Smooth muscle cell (in vitro differentiated cells): ENCODE results near the gene SLC23A2. TPM values are rescaled to one million over a fixed set of nuclear protein-coding genes. Genes with fewer than 3 reads are reported as not detected.

Source experiments
- DNase-seq: peaks from one replicate; lab custom pipeline; 2025; ENCODE audit not compliant: unreplicated experiment; lab: John Stamatoyannopoulos, UW
- H2AFZ ChIP-seq: fragments of 200-600 bp; sonication (generic); 2 replicates; pipeline ENCODE4 v1.6.0; 2016; ENCODE audit warnings: antibody characterized with exemption, low read depth, mild to moderate bottlenecking
- H3F3A ChIP-seq: fragments of 200-600 bp; sonication (generic); 2 replicates; pipeline ENCODE4 v1.6.0; 2017; ENCODE audit warnings: antibody characterized with exemption, low read depth
- H3K27ac ChIP-seq: fragments of 200-600 bp; sonication (generic); 2 replicates; pipeline ENCODE4 v1.5.1; 2016; ENCODE audit warnings: low read depth, mild to moderate bottlenecking
- H3K27me3 ChIP-seq: fragments of 200-600 bp; sonication (generic); 2 replicates; pipeline ENCODE4 v1.6.1; 2016; ENCODE audit warnings: low read depth, mild to moderate bottlenecking
- H3K36me3 ChIP-seq: fragments of 200-600 bp; sonication (generic); 2 replicates; pipeline ENCODE4 v1.5.1; 2016; ENCODE audit warnings: low read depth
- H3K4me1 ChIP-seq: fragments of 200-600 bp; sonication (generic); 2 replicates; pipeline ENCODE4 v1.5.1; 2016; ENCODE audit warnings: low read depth
- H3K4me2 ChIP-seq: fragments of 200-600 bp; sonication (generic); 2 replicates; pipeline ENCODE4 v1.6.0; 2016; ENCODE audit warnings: mild to moderate bottlenecking
- H3K4me3 ChIP-seq: fragments of 200-600 bp; sonication (generic); 2 replicates; pipeline ENCODE4 v1.5.1; 2016; ENCODE audit warnings: mild to moderate bottlenecking
- H3K79me2 ChIP-seq: fragments of 200-600 bp; sonication (generic); 2 replicates; pipeline ENCODE4 v1.6.0; 2016; ENCODE audit warnings: low read depth, mild to moderate bottlenecking
- H3K9ac ChIP-seq: fragments of 200-600 bp; sonication (generic); 2 replicates; pipeline ENCODE4 v1.6.0; 2016; ENCODE audit warnings: low read depth
- H3K9me3 ChIP-seq: fragments of 200-600 bp; sonication (generic); replicated peaks from 2 replicates; pipeline ENCODE4 v1.5.1; 2016; ENCODE audit warnings: low read depth
- H4K20me1 ChIP-seq: fragments of 200-600 bp; sonication (generic); 2 replicates; pipeline ENCODE4 v1.6.0; 2016; ENCODE audit warnings: low read depth
- CTCF ChIP-seq: fragments of 200-600 bp; sonication (generic); IDR thresholded peaks from 2 replicates; pipeline ENCODE4 v1.5.1; 2017; ENCODE audit warnings: borderline replicate concordance, mild to moderate bottlenecking, antibody characterized with exemption; ENCODE audit not compliant: insufficient read depth, poor library complexity, severe bottlenecking
- WGBS: methylation state at CpG from one replicate; pipeline ENCODE4 v1.1.7; 2016; ENCODE audit warnings: low lambda C conversion rate; 5-methylcytosine and 5-hydroxymethylcytosine counted together
- polyA plus RNA-seq: library from polyadenylated mRNA; unstranded; fragments of >200 nt; fragmentation: Nextera tagmentation; extraction: Ambion mirVana; gene quantifications from 2 replicates; pipeline ENCODE4 v1.2.1, GENCODE V29; 2016
- total RNA-seq: library from RNA; depleted of rRNA; stranded (reverse); fragments of >200 nt; gene quantifications from 2 replicates; pipeline ENCODE4 v1.2.3, GENCODE V29; 2014

The SLC23A2 gene
- total and polyA plus RNA-seq, 2 experiments from 2014 or later, result 1.4 to 5.0 TPM

GRCh38 chr20:4813863-4814695 is 187.2 kb downstream of the SLC23A2 start:
- Histone ChIP-seq H3K27me3 (no peaks in the 10 kb centered on the region), H2AFZ (no peak overlapping the region), H3K4me1 (no peaks in the 10 kb centered on the region), H3K79me2 (no peaks in the 10 kb centered on the region), H3K27ac (no peak overlapping the region), H4K20me1 (no peaks in the 10 kb centered on the region), H3K9ac (no peak overlapping the region), H3F3A (no peaks in the 10 kb centered on the region), H3K4me3 (no peak overlapping the region), H3K9me3 (no peaks in the 10 kb centered on the region), H3K36me3 (no peaks in the 10 kb centered on the region), H3K4me2 (no peak overlapping the region)
- TF ChIP-seq CTCF, result no peak
- 79% methylated on average over 13 of the region's 13 CpGs for WGBS
- DNase-seq, result no peak

GRCh38 chr20:4813076-4813862 is 188.0 kb downstream of the SLC23A2 start:
- no peak overlapping the region for H2AFZ ChIP-seq
- no peak for TF ChIP-seq CTCF
- no peaks in the 10 kb centered on the region for H3K36me3 ChIP-seq
- 86% methylated on average over 22 of the region's 22 CpGs for WGBS
- H3K27ac ChIP-seq, result no peak overlapping the region
- H4K20me1 ChIP-seq, result no peaks in the 10 kb centered on the region
- no peak overlapping the region for H3K4me3 ChIP-seq
- H3K9me3 ChIP-seq, result no peaks in the 10 kb centered on the region
- H3K9ac ChIP-seq, result no peak overlapping the region
- no peak overlapping the region for H3K4me2 ChIP-seq
- no peaks in the 10 kb centered on the region for H3K4me1 ChIP-seq
- DNase-seq, result no peak
- H3K79me2 ChIP-seq, result no peaks in the 10 kb centered on the region
- no peaks in the 10 kb centered on the region for H3K27me3 ChIP-seq
- H3F3A ChIP-seq, result no peaks in the 10 kb centered on the region

- no peak for DNase-seq
- no peaks in the 10 kb centered on the region for H3K36me3 ChIP-seq
- no peak for TF ChIP-seq CTCF
- no peaks in the 10 kb centered on the region for H3K79me2 ChIP-seq
- H3K9me3 ChIP-seq, result no peaks in the 10 kb centered on the region
- no peak overlapping the region for H2AFZ ChIP-seq
- H4K20me1 ChIP-seq, result no peaks in the 10 kb centered on the region
- no peak overlapping the region for H3K4me3 ChIP-seq
- WGBS, result 86% methylated on average over 7 of the region's 7 CpGs
- no peak overlapping the region for H3K4me2 ChIP-seq
- H3K9ac ChIP-seq, result no peak overlapping the region
- no peak overlapping the region for H3K27ac ChIP-seq
- no peaks in the 10 kb centered on the region for H3K27me3 ChIP-seq
- no peaks in the 10 kb centered on the region for H3K4me1 ChIP-seq
- no peaks in the 10 kb centered on the region for H3F3A ChIP-seq
These were observed 188.7 kb downstream of the SLC23A2 start for GRCh38 chr20:4812641-4813075.
